HEK293 (cell line): ENCODE data around the gene USP30.

Source experiments
- HOXA7 ChIP-seq: sonication (generic); formaldehyde crosslinking; IDR thresholded peaks from 2 replicates; pipeline ENCODE4 v1.8.1; 2022; ENCODE audit warnings: missing genetic modification reagents, borderline replicate concordance
- REST ChIP-seq: fragments of 450-650 bp; formaldehyde crosslinking; IDR thresholded peaks from 2 replicates; pipeline ENCODE4 v1.5.1; 2016; ENCODE audit warnings: missing biosample characterization, missing genetic modification characterization
- ZFP69B ChIP-seq: fragments of 450-650 bp; formaldehyde crosslinking; IDR thresholded peaks from 2 replicates; pipeline ENCODE4 v1.5.1; 2016; ENCODE audit warnings: missing biosample characterization, missing genetic modification characterization
- ZNF426 ChIP-seq: fragments of 450-650 bp; formaldehyde crosslinking; IDR thresholded peaks from 2 replicates; pipeline ENCODE4 v1.5.1; 2017; ENCODE audit warnings: missing biosample characterization, missing genetic modification characterization, mild to moderate bottlenecking, inconsistent platforms, moderate library complexity
- ZNF707 ChIP-seq: fragments of 450-650 bp; formaldehyde crosslinking; IDR thresholded peaks from 2 replicates; pipeline ENCODE4 v1.5.1; 2016; ENCODE audit warnings: missing biosample characterization, missing genetic modification characterization
- ZNF792 ChIP-seq: fragments of 450-650 bp; formaldehyde crosslinking; IDR thresholded peaks from 2 replicates; pipeline ENCODE4 v1.5.1; 2016; ENCODE audit warnings: missing biosample characterization, missing genetic modification characterization
- TF ChIP-seq, protein P1 (sequence below): fragments of 450-650 bp; formaldehyde crosslinking; IDR thresholded peaks from 2 replicates; pipeline ENCODE4 v1.5.1; 2016; ENCODE audit warnings: missing biosample characterization, missing genetic modification characterization

- TF ChIP-seq ZFP69B (tag by site-specific recombination) (no peak), ZNF426 (tag by site-specific recombination) (no peak), ZNF707 (tag by site-specific recombination) (no peak), ZNF792 (tag by site-specific recombination) (no peak), HOXA7 (CRISPR knock-in tag) (no peak), REST (no peak)
- TF ChIP-seq, protein P1, sequence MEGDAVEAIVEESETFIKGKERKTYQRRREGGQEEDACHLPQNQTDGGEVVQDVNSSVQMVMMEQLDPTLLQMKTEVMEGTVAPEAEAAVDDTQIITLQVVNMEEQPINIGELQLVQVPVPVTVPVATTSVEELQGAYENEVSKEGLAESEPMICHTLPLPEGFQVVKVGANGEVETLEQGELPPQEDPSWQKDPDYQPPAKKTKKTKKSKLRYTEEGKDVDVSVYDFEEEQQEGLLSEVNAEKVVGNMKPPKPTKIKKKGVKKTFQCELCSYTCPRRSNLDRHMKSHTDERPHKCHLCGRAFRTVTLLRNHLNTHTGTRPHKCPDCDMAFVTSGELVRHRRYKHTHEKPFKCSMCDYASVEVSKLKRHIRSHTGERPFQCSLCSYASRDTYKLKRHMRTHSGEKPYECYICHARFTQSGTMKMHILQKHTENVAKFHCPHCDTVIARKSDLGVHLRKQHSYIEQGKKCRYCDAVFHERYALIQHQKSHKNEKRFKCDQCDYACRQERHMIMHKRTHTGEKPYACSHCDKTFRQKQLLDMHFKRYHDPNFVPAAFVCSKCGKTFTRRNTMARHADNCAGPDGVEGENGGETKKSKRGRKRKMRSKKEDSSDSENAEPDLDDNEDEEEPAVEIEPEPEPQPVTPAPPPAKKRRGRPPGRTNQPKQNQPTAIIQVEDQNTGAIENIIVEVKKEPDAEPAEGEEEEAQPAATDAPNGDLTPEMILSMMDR (tag by site-specific recombination), result no peak
Measured at GRCh38 chr12:109065853-109066193, 13.4 kb downstream of the USP30 start.
